HS-5 (cell line): ENCODE measurements around the gene OPTC.

ENCODE experiments used
- DNase-seq: peaks from one replicate; pipeline ENCODE4 v3.0.0-alpha.2; 2012; ENCODE audit warnings: low read depth

The OPTC gene

GRCh38 chr1:203536980-203537455 is 43.1 kb downstream of the OPTC start:
- peak; percentile 41 for DNase-seq

- DNase-seq, result no peak
Observed at GRCh38 chr1:203537806-203538464, 44.0 kb downstream of the OPTC start.

GRCh38 chr1:203538726-203539125 is 44.8 kb downstream of the OPTC start:
- DNase-seq, result no peak

- DNase-seq, result no peak
Observed at GRCh38 chr1:203539831-203540546, 46.0 kb downstream of the OPTC start.

GRCh38 chr1:203544485-203544884 is 50.5 kb downstream of the OPTC start:
- no peak for DNase-seq

- no peak for DNase-seq
Observed at GRCh38 chr1:203544978-203545816, 51.2 kb downstream of the OPTC start.

GRCh38 chr1:203546274-203546673 is 52.3 kb downstream of the OPTC start:
- DNase-seq, result no peak

GRCh38 chr1:203547147-203547546 is 53.2 kb downstream of the OPTC start:
- no peak for DNase-seq

- DNase-seq, result no peak
Observed at GRCh38 chr1:203547771-203548421, 53.9 kb downstream of the OPTC start.

- DNase-seq, result no peak
Observed at GRCh38 chr1:203548892-203549291, 54.9 kb downstream of the OPTC start.

- DNase-seq, result no peak
Observed at GRCh38 chr1:203549309-203549708, 55.4 kb downstream of the OPTC start.

- DNase-seq, result no peak
Observed at GRCh38 chr1:203550846-203551245, 56.9 kb downstream of the OPTC start.

GRCh38 chr1:203551550-203551949 is 57.6 kb downstream of the OPTC start:
- DNase-seq, result no peak

- DNase-seq, result no peak
Observed at GRCh38 chr1:203553496-203553895, 59.5 kb downstream of the OPTC start.

- no peak for DNase-seq
Observed at GRCh38 chr1:203554071-203554470, 60.1 kb downstream of the OPTC start.

- no peak for DNase-seq
Observed at GRCh38 chr1:203555076-203555475, 61.1 kb downstream of the OPTC start.

- no peak for DNase-seq
Observed at GRCh38 chr1:203555511-203556046, 61.6 kb downstream of the OPTC start.

GRCh38 chr1:203556047-203556851 is 62.3 kb downstream of the OPTC start:
- peak; percentile 50 for DNase-seq

- DNase-seq, result peak; percentile 68
Observed at GRCh38 chr1:203557390-203557789, 63.4 kb downstream of the OPTC start.

- peak; percentile 99 for DNase-seq
Observed at GRCh38 chr1:203558064-203558760, 64.3 kb downstream of the OPTC start.
